Endodermal cell (in vitro differentiated cells): ENCODE data around the gene SUPT4H1. TPM values are rescaled to one million over a fixed set of nuclear protein-coding genes. Genes with fewer than 3 reads are reported as not detected.

Source experiments
- DNase-seq: peaks from one replicate; pipeline ENCODE4 v3.0.0-alpha.2; 2017
- H3K27ac ChIP-seq: 2 replicates; pipeline ENCODE4 v1.5.1; 2013; ENCODE audit warnings: mild to moderate bottlenecking, low read depth, low read length, moderate library complexity
- H3K27me3 ChIP-seq: 2 replicates; pipeline ENCODE4 v1.6.1; 2013; ENCODE audit warnings: mild to moderate bottlenecking, low read length, moderate library complexity; ENCODE audit not compliant: insufficient read depth, control insufficient read depth, poor library complexity, severe bottlenecking
- H3K36me3 ChIP-seq: 2 replicates; pipeline ENCODE4 v1.7.0; 2013; ENCODE audit warnings: mild to moderate bottlenecking, low read length, moderate library complexity; ENCODE audit not compliant: control insufficient read depth, insufficient read depth
- H3K4me1 ChIP-seq: one replicate; pipeline ENCODE4 v1.7.0; 2013; ENCODE audit warnings: low read length; ENCODE audit not compliant: control insufficient read depth, insufficient read depth
- H3K4me3 ChIP-seq: 2 replicates; pipeline ENCODE4 v1.5.1; 2013; ENCODE audit warnings: mild to moderate bottlenecking, low read length, moderate library complexity
- H3K9ac ChIP-seq: 2 replicates; pipeline ENCODE4 v1.6.1; 2013; ENCODE audit warnings: mild to moderate bottlenecking, low read length, moderate library complexity; ENCODE audit not compliant: poor library complexity, severe bottlenecking; ENCODE audit errors: extremely low read depth
- H3K9me3 ChIP-seq: 2 replicates; pipeline ENCODE4 v1.6.1; 2013; ENCODE audit warnings: mild to moderate bottlenecking, low read length, moderate library complexity; ENCODE audit not compliant: control insufficient read depth
- H3K27ac Mint-ChIP-seq: 2 replicates; pipeline ENCODE4 v1.8.0; 2020; ENCODE audit warnings: mixed read lengths
- H3K27me3 Mint-ChIP-seq: 2 replicates; pipeline ENCODE4 v1.8.0; 2021; ENCODE audit warnings: mild to moderate bottlenecking, mixed read lengths; ENCODE audit not compliant: insufficient read depth
- H3K36me3 Mint-ChIP-seq: 2 replicates; pipeline ENCODE4 v1.8.0; 2020; ENCODE audit warnings: low read depth, mixed read lengths
- H3K4me1 Mint-ChIP-seq: 2 replicates; pipeline ENCODE4 v1.8.0; 2020; ENCODE audit warnings: mixed read lengths
- H3K4me3 Mint-ChIP-seq: 2 replicates; pipeline ENCODE4 v1.8.0; 2020; ENCODE audit warnings: mild to moderate bottlenecking, moderate library complexity, mixed read lengths
- H3K9me3 Mint-ChIP-seq: 2 replicates; pipeline ENCODE4 v1.8.0; 2020; ENCODE audit warnings: mild to moderate bottlenecking, mixed read lengths
- CTCF ChIP-seq: fragments of 200-600 bp; sonication (generic); conservative IDR thresholded peaks from 2 replicates; pipeline ENCODE4 v1.5.0; 2021; ENCODE audit warnings: antibody characterized with exemption, mild to moderate bottlenecking
- WGBS, 2 experiments: methylation state at CpG; one replicate each; pipeline versions ENCODE4 v1.1.5 to v1.1.7; 2013; ENCODE audit warnings: missing lambda C conversion rate in 2 of 2, mixed read lengths in 1 of 2; ENCODE audit not compliant: insufficient coverage in 1 of 2, insufficient read length in 1 of 2; 5-methylcytosine and 5-hydroxymethylcytosine counted together
- total RNA-seq, 2 donors: library from RNA; stranded (reverse); fragmentation: NEBNext Ultra II Directional in 1 of 2; extraction: Animal tissue kit (Norgen Biotek cat#: 25700) in 1 of 2; gene quantifications; 2 replicates in 1 of 2; 3 replicates in 1 of 2; pipeline ENCODE4 v1.2.1, GENCODE V29; 2021

SUPT4H1 gene
- total RNA-seq, 2 donors from 2014 or later: 97.2 to 98.8 TPM

- no peak overlapping the region for H3K27ac Mint-ChIP-seq
- Histone ChIP-seq H3K36me3 (no peaks in the 10 kb centered on the region), H3K9me3 (no peaks in the 10 kb centered on the region), H3K27ac (no peak overlapping the region), H3K4me1 (no peaks in the 10 kb centered on the region), H3K9ac (no peak overlapping the region), H3K4me3 (no peak overlapping the region), H3K27me3 (no peaks in the 10 kb centered on the region)
- 78 to 86% methylated on average over 7 to 23 of the region's 23 CpGs for WGBS, 2 experiments
- no peak for DNase-seq
- no peak for TF ChIP-seq CTCF
- H3K4me3 Mint-ChIP-seq: no peak overlapping the region
- H3K27me3 Mint-ChIP-seq: no peaks in the 10 kb centered on the region
- no peaks in the 10 kb centered on the region for H3K9me3 Mint-ChIP-seq
- no peaks in the 10 kb centered on the region for H3K4me1 Mint-ChIP-seq
- H3K36me3 Mint-ChIP-seq: peaks cover 7% of the 10 kb centered on the region
Observed at GRCh38 chr17:58310511-58311428, 41.2 kb downstream of the SUPT4H1 start.

DNA sequence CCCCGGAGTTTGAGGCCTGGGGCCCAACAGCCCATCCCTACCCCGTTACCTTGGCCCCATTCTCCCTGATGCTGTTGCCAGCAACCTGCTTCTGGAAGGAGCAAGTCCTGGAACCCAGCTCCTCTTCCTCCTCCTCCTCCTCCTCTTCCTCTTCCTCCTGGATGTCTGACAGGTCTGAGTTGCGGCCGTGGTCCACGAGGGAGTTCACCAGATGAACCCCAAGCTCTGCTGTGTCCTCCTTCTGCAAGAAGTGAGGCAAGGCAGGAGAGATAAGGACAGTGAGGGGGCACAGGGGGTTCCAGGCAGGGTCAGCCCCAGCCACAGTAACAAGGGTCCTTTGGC is 42.1 kb downstream of the SUPT4H1 start:
- Histone ChIP-seq H3K9me3 (no peaks in the 10 kb centered on the region), H3K36me3 (no peaks in the 10 kb centered on the region), H3K27ac (no peak overlapping the region), H3K9ac (no peak overlapping the region), H3K4me1 (no peaks in the 10 kb centered on the region), H3K4me3 (no peak overlapping the region), H3K27me3 (no peaks in the 10 kb centered on the region)
- Mint-ChIP-seq H3K27ac (no peak overlapping the region), H3K9me3 (no peaks in the 10 kb centered on the region), H3K4me3 (no peak overlapping the region), H3K36me3 (peaks cover 7% of the 10 kb centered on the region), H3K4me1 (no peaks in the 10 kb centered on the region), H3K27me3 (no peaks in the 10 kb centered on the region)
- 92% methylated on average over 5 of the region's 5 CpGs; no CpG with 5 or more reads in 1 of the 2 experiments for WGBS, 2 experiments
- TF ChIP-seq CTCF: no peak
- DNase-seq: no peak

DNA sequence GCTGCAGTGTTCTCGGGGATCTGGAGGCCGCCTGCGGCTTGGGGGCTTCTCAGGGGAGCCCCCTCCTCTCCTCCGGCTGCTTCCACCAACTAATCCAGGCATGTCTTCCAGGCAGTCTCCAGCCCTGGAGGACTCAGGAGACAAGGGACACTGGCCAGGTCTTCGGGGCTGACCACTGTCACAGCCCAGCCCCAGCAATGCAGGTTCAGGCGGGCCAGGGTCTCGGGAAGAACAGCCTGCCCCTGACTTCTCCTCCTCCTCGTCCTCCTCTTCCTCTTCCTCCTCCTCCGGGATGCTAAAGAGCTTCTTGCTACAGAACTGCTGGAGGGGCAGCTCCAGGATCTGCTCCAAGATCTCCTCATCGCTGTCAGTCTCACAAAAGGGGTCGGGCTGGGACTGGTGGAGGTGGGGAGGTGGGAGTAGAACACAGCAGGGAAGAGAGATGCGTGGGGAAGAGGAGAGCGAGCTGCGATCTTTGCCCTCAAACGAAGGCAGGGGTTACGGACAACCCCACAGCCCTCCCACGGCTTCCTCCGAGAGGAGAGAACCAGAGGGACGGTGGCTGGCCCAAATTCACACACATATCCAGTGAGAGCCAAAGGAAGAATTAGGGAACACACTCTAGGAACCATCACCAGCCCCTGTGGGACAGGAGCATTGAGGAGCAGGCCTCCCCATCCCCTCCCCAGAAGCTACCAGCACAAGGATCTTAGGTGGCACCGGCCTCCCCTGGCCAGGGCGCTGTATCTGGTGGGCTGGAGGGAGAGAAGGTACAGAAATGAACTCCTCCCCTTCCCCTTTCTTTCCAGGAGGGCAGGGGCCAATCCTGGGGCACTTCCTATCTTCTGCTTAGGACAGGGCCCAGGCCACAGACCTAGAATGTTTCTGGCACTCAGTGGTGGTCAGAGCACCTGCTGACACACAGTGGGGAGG is 42.8 kb downstream of the SUPT4H1 start:
- H3K27me3 Mint-ChIP-seq: no peaks in the 10 kb centered on the region
- no peak overlapping the region for H3K27ac Mint-ChIP-seq
- Histone ChIP-seq H3K27me3 (no peaks in the 10 kb centered on the region), H3K9me3 (no peaks in the 10 kb centered on the region), H3K4me1 (no peaks in the 10 kb centered on the region), H3K4me3 (no peak overlapping the region), H3K36me3 (no peaks in the 10 kb centered on the region), H3K27ac (no peak overlapping the region), H3K9ac (no peak overlapping the region)
- DNase-seq: no peak
- 75 to 88% methylated on average over 11 to 21 of the region's 21 CpGs for WGBS, 2 experiments
- H3K4me3 Mint-ChIP-seq: no peak overlapping the region
- no peaks in the 10 kb centered on the region for H3K9me3 Mint-ChIP-seq
- peaks cover 3% of the 10 kb centered on the region for H3K36me3 Mint-ChIP-seq
- TF ChIP-seq CTCF: no peak
- no peaks in the 10 kb centered on the region for H3K4me1 Mint-ChIP-seq
